Left ventricle myocardium inferior (tissue), 1 donor: ENCODE data around the gene FOXO4. TPM values are rescaled to one million over a fixed set of nuclear protein-coding genes. Genes with fewer than 3 reads are reported as not detected.

Source experiments
- DNase-seq: peaks from one replicate; pipeline ENCODE4 v3.0.0-alpha.2; 2020
- H3K27ac ChIP-seq: fragments of 200-600 bp; replicated peaks from 2 replicates; pipeline ENCODE4 v1.8.0; 2021
- H3K27me3 ChIP-seq: fragments of 200-600 bp; 2 replicates; pipeline ENCODE4 v1.8.0; 2021; ENCODE audit warnings: low read depth
- H3K36me3 ChIP-seq: fragments of 200-600 bp; 2 replicates; pipeline ENCODE4 v1.8.0; 2021
- H3K4me1 ChIP-seq: fragments of 200-600 bp; 2 replicates; pipeline ENCODE4 v1.8.0; 2021
- H3K4me3 ChIP-seq: fragments of 200-600 bp; 2 replicates; pipeline ENCODE4 v1.8.0; 2021; ENCODE audit warnings: mild to moderate bottlenecking, moderate library complexity
- H3K9me3 ChIP-seq: fragments of 200-600 bp; replicated peaks from 2 replicates; pipeline ENCODE4 v1.8.0; 2021
- CTCF ChIP-seq: fragments of 200-600 bp; IDR thresholded peaks from 2 replicates; pipeline ENCODE4 v1.8.0; 2021; ENCODE audit warnings: antibody characterized with exemption, mild to moderate bottlenecking, borderline replicate concordance
- intact Hi-C: fragments of 100-400 bp; cut with micrococcal nuclease; formaldehyde crosslinking; loops from one replicate; pipeline ENCODE4 v1.11.0; 2022
- total RNA-seq: library from RNA; stranded (reverse); fragmentation: NEBNext Ultra II Directional; extraction: Animal tissue kit (Norgen Biotek cat#: 25700); gene quantifications from one replicate; pipeline ENCODE4 v1.2.1, GENCODE V29; 2021
- donor health status: DM: no; HTN: yes; CAD: no; lungs with severe emphysema.

FOXO4 gene
- total RNA-seq, 1 donor from 2014 or later = 39.5 TPM

GRCh38 chrX:71070531-71070930 is 25.1 kb upstream of the FOXO4 start:
- Histone ChIP-seq H3K36me3 (no peaks in the 10 kb centered on the region), H3K27me3 (no peaks in the 10 kb centered on the region), H3K27ac (no peak overlapping the region), H3K4me1 (peaks cover 7% of the 10 kb centered on the region), H3K9me3 (no peaks in the 10 kb centered on the region), H3K4me3 (no peak overlapping the region)
- no peak for DNase-seq
- TF ChIP-seq CTCF = no peak
- intact Hi-C loops = no loop called here

- no peaks in the 10 kb centered on the region for H3K4me1 ChIP-seq
- intact Hi-C loops = no loop called here
- no peak for TF ChIP-seq CTCF
Measured at GRCh38 chrX:71081330-71082123, 14.1 kb upstream of the FOXO4 start.

GRCh38 chrX:71082124-71082647 is 13.5 kb upstream of the FOXO4 start:
- Histone ChIP-seq H3K27ac (no peak overlapping the region), H3K9me3 (no peaks in the 10 kb centered on the region), H3K36me3 (no peaks in the 10 kb centered on the region), H3K4me3 (no peak overlapping the region), H3K27me3 (no peaks in the 10 kb centered on the region), H3K4me1 (no peaks in the 10 kb centered on the region)
- DNase-seq = no peak
- intact Hi-C loops = no loop called here
- TF ChIP-seq CTCF = no peak

More at GRCh38 chrX:71081330-71082123, 14.1 kb upstream of the FOXO4 start:
- no peaks in the 10 kb centered on the region for H3K9me3 ChIP-seq
- H3K4me3 ChIP-seq = no peak overlapping the region
- DNase-seq = no peak
- no peak overlapping the region for H3K27ac ChIP-seq
- no peaks in the 10 kb centered on the region for H3K27me3 ChIP-seq
- H3K36me3 ChIP-seq = no peaks in the 10 kb centered on the region

GRCh38 chrX:71082822-71083221 is 12.8 kb upstream of the FOXO4 start:
- no peaks in the 10 kb centered on the region for H3K9me3 ChIP-seq
- H3K4me1 ChIP-seq = no peaks in the 10 kb centered on the region
- TF ChIP-seq CTCF = no peak
- no peak for DNase-seq
- H3K36me3 ChIP-seq = no peaks in the 10 kb centered on the region
- no peaks in the 10 kb centered on the region for H3K27me3 ChIP-seq
- intact Hi-C loops = no loop called here
- H3K27ac ChIP-seq = no peak overlapping the region
- no peak overlapping the region for H3K4me3 ChIP-seq

- DNase-seq = no peak
- no peak for TF ChIP-seq CTCF
- H3K36me3 ChIP-seq = no peaks in the 10 kb centered on the region
- no peaks in the 10 kb centered on the region for H3K4me1 ChIP-seq
- no peaks in the 10 kb centered on the region for H3K27me3 ChIP-seq
- H3K4me3 ChIP-seq = no peak overlapping the region
- no peaks in the 10 kb centered on the region for H3K9me3 ChIP-seq
- no peak overlapping the region for H3K27ac ChIP-seq
- intact Hi-C loops = no loop called here
Measured at GRCh38 chrX:71085900-71086299, 9.8 kb upstream of the FOXO4 start.
